GM12878 (cell line): Measurements from ENCODE around the gene ABT1. TPM values are rescaled to one million over a fixed set of nuclear protein-coding genes. Genes with fewer than 3 reads are reported as not detected.
A peak's percentile ranks its signal among the peaks of the same experiment; 100 is the strongest.

ENCODE experiments used
- CBX3 ChIP-seq: fragments of 200-600 bp; sonication (generic); IDR thresholded peaks from 2 replicates; pipeline ENCODE4 v1.6.1; 2016; ENCODE audit warnings: low read depth, borderline replicate concordance
- DPF2 ChIP-seq: fragments of 450-650 bp; IDR thresholded peaks from 2 replicates; pipeline ENCODE4 v1.6.1; 2017; ENCODE audit warnings: mild to moderate bottlenecking
- GABPA ChIP-seq: IDR thresholded peaks from 2 replicates; pipeline ENCODE4 v1.6.1; 2014; ENCODE audit warnings: antibody characterized with exemption, low read depth, mild to moderate bottlenecking, inconsistent platforms
- HDAC2 ChIP-seq: fragments of 200-600 bp; sonication (generic); IDR thresholded peaks from 2 replicates; pipeline ENCODE4 v1.6.1; 2017
- JUND ChIP-seq: IDR thresholded peaks from 2 replicates; pipeline ENCODE4 v1.6.1; 2012; ENCODE audit warnings: low read depth, mild to moderate bottlenecking, low read length, improper control_type of control experiment, moderate library complexity
- LARP7 ChIP-seq: fragments of 450-650 bp; IDR thresholded peaks from 2 replicates; pipeline ENCODE4 v1.6.1; 2017; ENCODE audit warnings: mild to moderate bottlenecking
- MEF2A ChIP-seq: IDR thresholded peaks from 2 replicates; pipeline ENCODE4 v1.6.1; 2011; ENCODE audit warnings: low read depth, mild to moderate bottlenecking, low read length, moderate library complexity; ENCODE audit not compliant: insufficient read depth
- MYB ChIP-seq: fragments of 150-350 bp; IDR thresholded peaks from 2 replicates; pipeline ENCODE4 v1.6.1; 2014; ENCODE audit warnings: mild to moderate bottlenecking, low read depth, low read length, borderline replicate concordance
- NR2F1 ChIP-seq: fragments of 450-650 bp; conservative IDR thresholded peaks from 2 replicates; pipeline ENCODE4 v1.6.1; 2017; ENCODE audit warnings: mild to moderate bottlenecking
- RAD51 ChIP-seq: fragments of 450-650 bp; IDR thresholded peaks from 2 replicates; pipeline ENCODE4 v1.6.1; 2016; ENCODE audit warnings: moderate library complexity, mild to moderate bottlenecking, inconsistent platforms
- SMC3 ChIP-seq: IDR thresholded peaks from 2 replicates; pipeline ENCODE4 v1.6.1; 2011; ENCODE audit warnings: low read length, improper control_type of control experiment, borderline replicate concordance
- SPI1 ChIP-seq: IDR thresholded peaks from 2 replicates; pipeline ENCODE4 v1.6.1; 2011; ENCODE audit warnings: low read depth, mild to moderate bottlenecking, low read length, moderate library complexity, borderline replicate concordance; ENCODE audit not compliant: insufficient read depth
- SREBF2 ChIP-seq: IDR thresholded peaks from 2 replicates; pipeline ENCODE4 v1.6.1; 2012; ENCODE audit warnings: mild to moderate bottlenecking, low read length
- STAT1 ChIP-seq: fragments of 450-650 bp; conservative IDR thresholded peaks from 2 replicates; pipeline ENCODE4 v1.6.1; 2014; ENCODE audit warnings: antibody characterized with exemption, mild to moderate bottlenecking
- STAT3 ChIP-seq: IDR thresholded peaks from 2 replicates; pipeline ENCODE4 v1.6.1; 2011; ENCODE audit warnings: low read depth, low read length, improper control_type of control experiment
- ZNF217 ChIP-seq: fragments of 450-650 bp; IDR thresholded peaks from 2 replicates; pipeline ENCODE4 v1.6.1; 2017; ENCODE audit warnings: antibody characterized with exemption, mild to moderate bottlenecking
- ZNF622 ChIP-seq: fragments of 450-650 bp; IDR thresholded peaks from 2 replicates; pipeline ENCODE4 v1.6.1; 2017; ENCODE audit warnings: mild to moderate bottlenecking, inconsistent platforms
- polyA plus RNA-seq, 11 experiments: library from polyadenylated mRNA; depleted of rRNA in 4 of 11; unstranded in 6 of 11; stranded (reverse) in 5 of 11; fragments of >200 nt; fragmentation: Nextera tagmentation in 4 of 11; fragmentation: Illumina TruSeq in 1 of 11; extraction: Ambion mirVana in 4 of 11; extraction: Trizol in 1 of 11; gene quantifications; 1 replicate in 1 of 11; 2 replicates in 10 of 11; pipeline versions ENCODE4 v1.2.1 to v1.2.3, GENCODE V29; 2011 to 2016; ENCODE audit warnings: inconsistent platforms in 2 of 11, missing spikeins in 2 of 11, low read depth in 1 of 11
- total RNA-seq, 4 experiments: library from RNA; depleted of rRNA in 3 of 4; stranded (reverse); fragments of >200 nt in 3 of 4; fragmentation: Illumina TruSeq in 1 of 4; extraction: Trizol in 1 of 4; gene quantifications; 2 replicates each; pipeline versions ENCODE4 v1.2.1 to v1.2.3, GENCODE V29; 2013 to 2021
- TF ChIP-seq, protein P1 (sequence below): fragments of 450-650 bp; IDR thresholded peaks from 2 replicates; pipeline ENCODE4 v1.6.1; 2016; ENCODE audit warnings: mild to moderate bottlenecking
- TF ChIP-seq, protein P2 (sequence below): fragments of 450-650 bp; IDR thresholded peaks from 2 replicates; pipeline ENCODE4 v1.6.1; 2017; ENCODE audit warnings: borderline replicate concordance
- TF ChIP-seq, protein P3 (sequence below): fragments of 450-650 bp; IDR thresholded peaks from 2 replicates; pipeline ENCODE4 v1.6.1; 2017; ENCODE audit warnings: antibody characterized with exemption, mild to moderate bottlenecking, moderate library complexity
- TF ChIP-seq, protein P4 (sequence below): IDR thresholded peaks from 2 replicates; pipeline ENCODE4 v1.6.1; 2012; ENCODE audit warnings: low read depth, low read length, improper control_type of control experiment
- TF ChIP-seq, protein P5 (sequence below): fragments of 450-650 bp; IDR thresholded peaks from 2 replicates; pipeline ENCODE4 v1.6.1; 2018; ENCODE audit warnings: borderline replicate concordance, mild to moderate bottlenecking; ENCODE audit not compliant: partially characterized antibody

The ABT1 gene
- total and polyA plus RNA-seq, 10 of the 15 experiments (the other 5 are each of a cell fraction or from before 2014, with no cell fraction given): 8.4 to 43.5 (median 28.2) TPM

DNA sequence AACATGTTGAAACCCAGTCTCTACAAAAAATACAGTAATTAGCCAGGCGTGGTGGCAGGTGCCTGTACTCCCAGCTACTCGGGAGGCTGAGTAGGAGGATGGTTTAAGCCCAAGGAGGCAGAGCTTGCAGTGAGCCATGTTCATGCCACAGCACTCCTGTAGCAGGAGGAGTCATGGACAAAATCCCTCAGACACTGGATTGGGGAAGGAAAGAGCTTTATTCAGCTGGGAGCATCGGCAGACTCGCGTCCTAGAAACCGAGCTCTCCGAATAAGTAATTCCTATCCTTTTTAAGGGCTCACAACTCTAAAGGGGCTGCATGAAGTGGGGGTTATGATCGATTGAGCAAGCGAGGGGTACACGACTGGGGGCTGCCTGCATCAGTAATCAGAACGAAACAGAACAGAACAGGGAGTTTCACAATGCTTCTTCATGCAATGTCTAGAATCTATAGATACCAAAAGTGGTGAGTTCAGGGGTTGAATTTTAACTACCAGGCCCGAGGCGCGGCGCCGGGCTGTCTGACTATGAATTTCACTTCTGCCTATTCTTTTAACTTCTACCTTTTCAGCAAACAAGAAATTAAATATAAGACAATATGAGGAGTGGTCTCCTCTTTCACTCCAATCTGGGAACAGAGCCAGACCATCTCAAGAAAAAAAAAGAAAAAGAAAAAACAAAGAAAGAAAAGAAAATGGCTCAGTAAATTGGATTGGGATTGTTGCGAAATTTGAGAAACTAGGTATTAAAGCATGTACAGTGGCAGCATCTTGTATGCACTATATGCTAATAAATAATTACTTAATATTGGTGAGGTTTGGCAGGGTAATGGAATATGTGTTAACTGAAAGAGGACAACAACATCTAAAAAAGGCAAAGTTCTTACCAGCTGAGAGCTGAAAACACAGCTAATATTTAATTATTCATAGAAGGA lies 35.0 kb upstream of the ABT1 start (continued):
- TF ChIP-seq DPF2 (peak; percentile 57; the same call in 1 of the 2 replicates), SREBF2 (no peak), CBX3 (no peak), HDAC2 (no peak), LARP7 (peak; percentile 60; the same call in 1 of the 2 replicates), STAT3 (no peak), SMC3 (no peak), MEF2A (no peak), RAD51 (no peak), MYB (no peak), ZNF622 (no peak), SPI1 (no peak), STAT1 (no peak), NR2F1 (no peak), GABPA (no peak), ZNF217 (no peak), JUND (no peak)
- TF ChIP-seq, protein P1, sequence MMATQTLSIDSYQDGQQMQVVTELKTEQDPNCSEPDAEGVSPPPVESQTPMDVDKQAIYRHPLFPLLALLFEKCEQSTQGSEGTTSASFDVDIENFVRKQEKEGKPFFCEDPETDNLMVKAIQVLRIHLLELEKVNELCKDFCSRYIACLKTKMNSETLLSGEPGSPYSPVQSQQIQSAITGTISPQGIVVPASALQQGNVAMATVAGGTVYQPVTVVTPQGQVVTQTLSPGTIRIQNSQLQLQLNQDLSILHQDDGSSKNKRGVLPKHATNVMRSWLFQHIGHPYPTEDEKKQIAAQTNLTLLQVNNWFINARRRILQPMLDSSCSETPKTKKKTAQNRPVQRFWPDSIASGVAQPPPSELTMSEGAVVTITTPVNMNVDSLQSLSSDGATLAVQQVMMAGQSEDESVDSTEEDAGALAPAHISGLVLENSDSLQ: no peak
- TF ChIP-seq, protein P2, sequence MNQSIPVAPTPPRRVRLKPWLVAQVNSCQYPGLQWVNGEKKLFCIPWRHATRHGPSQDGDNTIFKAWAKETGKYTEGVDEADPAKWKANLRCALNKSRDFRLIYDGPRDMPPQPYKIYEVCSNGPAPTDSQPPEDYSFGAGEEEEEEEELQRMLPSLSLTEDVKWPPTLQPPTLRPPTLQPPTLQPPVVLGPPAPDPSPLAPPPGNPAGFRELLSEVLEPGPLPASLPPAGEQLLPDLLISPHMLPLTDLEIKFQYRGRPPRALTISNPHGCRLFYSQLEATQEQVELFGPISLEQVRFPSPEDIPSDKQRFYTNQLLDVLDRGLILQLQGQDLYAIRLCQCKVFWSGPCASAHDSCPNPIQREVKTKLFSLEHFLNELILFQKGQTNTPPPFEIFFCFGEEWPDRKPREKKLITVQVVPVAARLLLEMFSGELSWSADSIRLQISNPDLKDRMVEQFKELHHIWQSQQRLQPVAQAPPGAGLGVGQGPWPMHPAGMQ: no peak
- TF ChIP-seq, protein P3, sequence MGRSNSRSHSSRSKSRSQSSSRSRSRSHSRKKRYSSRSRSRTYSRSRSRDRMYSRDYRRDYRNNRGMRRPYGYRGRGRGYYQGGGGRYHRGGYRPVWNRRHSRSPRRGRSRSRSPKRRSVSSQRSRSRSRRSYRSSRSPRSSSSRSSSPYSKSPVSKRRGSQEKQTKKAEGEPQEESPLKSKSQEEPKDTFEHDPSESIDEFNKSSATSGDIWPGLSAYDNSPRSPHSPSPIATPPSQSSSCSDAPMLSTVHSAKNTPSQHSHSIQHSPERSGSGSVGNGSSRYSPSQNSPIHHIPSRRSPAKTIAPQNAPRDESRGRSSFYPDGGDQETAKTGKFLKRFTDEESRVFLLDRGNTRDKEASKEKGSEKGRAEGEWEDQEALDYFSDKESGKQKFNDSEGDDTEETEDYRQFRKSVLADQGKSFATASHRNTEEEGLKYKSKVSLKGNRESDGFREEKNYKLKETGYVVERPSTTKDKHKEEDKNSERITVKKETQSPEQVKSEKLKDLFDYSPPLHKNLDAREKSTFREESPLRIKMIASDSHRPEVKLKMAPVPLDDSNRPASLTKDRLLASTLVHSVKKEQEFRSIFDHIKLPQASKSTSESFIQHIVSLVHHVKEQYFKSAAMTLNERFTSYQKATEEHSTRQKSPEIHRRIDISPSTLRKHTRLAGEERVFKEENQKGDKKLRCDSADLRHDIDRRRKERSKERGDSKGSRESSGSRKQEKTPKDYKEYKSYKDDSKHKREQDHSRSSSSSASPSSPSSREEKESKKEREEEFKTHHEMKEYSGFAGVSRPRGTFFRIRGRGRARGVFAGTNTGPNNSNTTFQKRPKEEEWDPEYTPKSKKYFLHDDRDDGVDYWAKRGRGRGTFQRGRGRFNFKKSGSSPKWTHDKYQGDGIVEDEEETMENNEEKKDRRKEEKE: no peak
- TF ChIP-seq, protein P4, sequence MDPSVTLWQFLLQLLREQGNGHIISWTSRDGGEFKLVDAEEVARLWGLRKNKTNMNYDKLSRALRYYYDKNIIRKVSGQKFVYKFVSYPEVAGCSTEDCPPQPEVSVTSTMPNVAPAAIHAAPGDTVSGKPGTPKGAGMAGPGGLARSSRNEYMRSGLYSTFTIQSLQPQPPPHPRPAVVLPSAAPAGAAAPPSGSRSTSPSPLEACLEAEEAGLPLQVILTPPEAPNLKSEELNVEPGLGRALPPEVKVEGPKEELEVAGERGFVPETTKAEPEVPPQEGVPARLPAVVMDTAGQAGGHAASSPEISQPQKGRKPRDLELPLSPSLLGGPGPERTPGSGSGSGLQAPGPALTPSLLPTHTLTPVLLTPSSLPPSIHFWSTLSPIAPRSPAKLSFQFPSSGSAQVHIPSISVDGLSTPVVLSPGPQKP: no peak
- TF ChIP-seq, protein P5, sequence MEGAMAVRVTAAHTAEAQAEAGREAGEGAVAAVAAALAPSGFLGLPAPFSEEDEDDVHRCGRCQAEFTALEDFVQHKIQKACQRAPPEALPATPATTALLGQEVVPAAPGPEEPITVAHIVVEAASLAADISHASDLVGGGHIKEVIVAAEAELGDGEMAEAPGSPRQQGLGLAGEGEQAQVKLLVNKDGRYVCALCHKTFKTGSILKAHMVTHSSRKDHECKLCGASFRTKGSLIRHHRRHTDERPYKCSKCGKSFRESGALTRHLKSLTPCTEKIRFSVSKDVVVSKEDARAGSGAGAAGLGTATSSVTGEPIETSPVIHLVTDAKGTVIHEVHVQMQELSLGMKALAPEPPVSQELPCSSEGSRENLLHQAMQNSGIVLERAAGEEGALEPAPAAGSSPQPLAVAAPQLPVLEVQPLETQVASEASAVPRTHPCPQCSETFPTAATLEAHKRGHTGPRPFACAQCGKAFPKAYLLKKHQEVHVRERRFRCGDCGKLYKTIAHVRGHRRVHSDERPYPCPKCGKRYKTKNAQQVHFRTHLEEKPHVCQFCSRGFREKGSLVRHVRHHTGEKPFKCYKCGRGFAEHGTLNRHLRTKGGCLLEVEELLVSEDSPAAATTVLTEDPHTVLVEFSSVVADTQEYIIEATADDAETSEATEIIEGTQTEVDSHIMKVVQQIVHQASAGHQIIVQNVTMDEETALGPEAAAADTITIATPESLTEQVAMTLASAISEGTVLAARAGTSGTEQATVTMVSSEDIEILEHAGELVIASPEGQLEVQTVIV: no peak
